Measurements from ENCODE around the gene CD1B.
"Not testable (repeated sequence)": the region's sequence is repeated elsewhere in the genome, so short reads cannot be mapped to it uniquely, and the experiment has no call there.

DNA sequence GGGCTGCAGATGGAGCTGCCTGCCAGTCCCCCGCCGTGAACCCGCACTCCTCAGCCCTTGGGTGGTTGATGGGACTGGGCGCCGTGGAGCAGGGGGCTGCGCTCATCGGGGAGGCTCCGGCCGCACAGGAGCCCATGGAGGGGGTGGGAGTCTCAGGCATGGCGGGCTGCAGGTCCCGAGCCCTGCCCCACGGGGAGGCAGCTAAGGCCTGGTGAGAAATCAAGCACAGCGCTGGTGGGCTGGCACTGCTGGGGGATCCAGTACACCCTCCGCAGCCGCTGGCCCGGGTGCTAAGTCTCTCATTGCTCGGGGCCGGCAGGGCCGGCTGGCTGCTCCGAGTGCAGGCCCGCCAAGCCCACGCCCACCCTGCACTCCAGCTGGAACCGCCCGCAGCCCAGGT, 17.6 kb upstream of the CD1B start:
- TF ChIP-seq POLR2AphosphoS5 (IDR thresholded peaks at IDR 0.05; ENCODE audit: low read depth, low read length); POLR2A (IDR thresholded peaks at IDR 0.05; ENCODE audit: low read depth, low read length); POU2F2 (IDR thresholded peaks at IDR 0.05; ENCODE audit: low read depth, low read length); SPI1 (IDR thresholded peaks at IDR 0.05; ENCODE audit: low read depth, low read length); TAF1 (IDR thresholded peaks at IDR 0.05; ENCODE audit: low read depth, low read length); PAX5 (IDR thresholded peaks at IDR 0.05; ENCODE audit: insufficient read depth, low read length, severe bottlenecking): not testable (repeated sequence)
